Prostate gland (tissue), 2 donors: ENCODE measurements around the gene CDH26.

ENCODE experiments used
- CTCF ChIP-seq, 4 experiments: fragments of 200-600 bp in 2 of 4; fragments of 450-650 bp in 2 of 4; sonication (generic) in 2 of 4; IDR thresholded peaks; 1 replicate in 3 of 4; 2 replicates in 1 of 4; pipeline ENCODE4 v1.5.1; 2016 to 2019; ENCODE audit warnings: antibody characterized with exemption in 4 of 4, mild to moderate bottlenecking in 2 of 4, moderate library complexity in 2 of 4
- POLR2A ChIP-seq: fragments of 450-650 bp; IDR thresholded peaks from one replicate; pipeline ENCODE4 v1.6.1; 2016; ENCODE audit warnings: antibody characterized with exemption, mild to moderate bottlenecking

- TF ChIP-seq CTCF (IDR thresholded peaks at IDR 0.05) (no peak), POLR2A (no peak)
Measured at GRCh38 chr20:60039526-60039925, 81.3 kb downstream of the CDH26 start.
